Stimulated activated CD8-positive, alpha-beta memory T cell treated with anti-CD3 and anti-CD28 coated beads, Interleukin-4, amount 100 ng/mL, for 24 hours (primary cell): ENCODE results near the gene MAMDC2.
A peak's percentile ranks its signal among the peaks of the same experiment; 100 is the strongest.
"Not testable (repeated sequence)": the region's sequence is repeated elsewhere in the genome, so short reads cannot be mapped to it uniquely, and the experiment has no call there.

Experiments
- DNase-seq: peaks from one replicate; pipeline ENCODE4 v3.0.0-alpha.2; 2020; ENCODE audit warnings: low read depth

The MAMDC2 gene

DNA sequence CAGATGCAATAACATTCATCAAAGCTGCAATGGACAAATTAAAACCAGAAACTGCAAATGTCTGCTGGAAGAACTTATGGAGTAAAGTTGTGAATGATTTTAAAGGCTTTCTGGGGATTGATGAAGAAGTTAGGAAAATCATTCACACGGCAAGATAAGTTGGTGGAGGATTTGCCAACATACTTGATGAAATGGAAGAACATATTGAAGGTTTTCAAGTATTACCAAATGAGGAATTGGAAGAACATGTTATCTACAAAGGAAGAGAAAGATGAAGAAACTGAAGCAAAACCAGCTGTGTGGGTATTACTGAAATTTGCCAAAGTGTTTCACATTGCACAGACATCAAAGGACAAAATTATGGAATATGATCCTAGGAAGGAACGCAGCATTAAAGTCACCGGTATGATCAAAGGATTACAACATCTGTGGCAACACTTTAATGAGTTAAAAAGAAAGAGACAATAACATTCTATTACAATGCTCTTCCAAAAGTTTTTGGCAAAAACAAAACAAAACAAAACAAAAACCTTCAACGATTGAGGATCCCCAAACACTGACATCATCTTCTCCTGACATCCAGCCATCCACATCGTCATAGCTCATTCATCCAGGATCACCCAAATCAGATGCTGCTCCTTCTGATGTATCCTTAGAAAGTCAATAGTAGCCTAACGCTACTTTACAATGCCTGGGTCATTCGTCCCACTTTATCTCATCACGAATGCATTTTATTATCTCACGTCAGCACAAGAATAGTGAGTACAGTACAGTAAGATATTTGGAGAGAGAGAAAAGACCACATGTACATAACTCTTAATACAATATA, 153.8 kb downstream of the MAMDC2 start:
- DNase-seq, result no peak

DNA sequence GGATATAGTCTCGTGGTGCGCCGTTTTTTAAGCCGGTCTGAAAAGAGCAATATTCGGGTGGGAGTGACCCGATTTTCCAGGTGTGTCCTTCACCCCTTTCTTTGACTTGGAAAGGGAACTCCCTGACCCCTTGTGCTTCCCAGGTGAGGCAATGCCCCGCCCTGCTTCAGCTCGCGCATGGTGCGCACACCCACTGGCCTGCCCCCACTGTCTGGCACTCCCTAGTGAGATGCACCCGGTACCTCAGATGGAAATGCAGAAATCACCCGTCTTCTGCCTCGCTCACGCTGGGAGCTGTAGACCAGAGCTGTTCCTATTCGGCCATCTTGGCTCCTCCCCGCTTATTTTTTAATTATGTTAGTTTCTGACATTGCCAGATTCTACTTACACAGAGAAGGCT, 161.1 kb downstream of the MAMDC2 start:
- DNase-seq, result not testable (repeated sequence)

DNA sequence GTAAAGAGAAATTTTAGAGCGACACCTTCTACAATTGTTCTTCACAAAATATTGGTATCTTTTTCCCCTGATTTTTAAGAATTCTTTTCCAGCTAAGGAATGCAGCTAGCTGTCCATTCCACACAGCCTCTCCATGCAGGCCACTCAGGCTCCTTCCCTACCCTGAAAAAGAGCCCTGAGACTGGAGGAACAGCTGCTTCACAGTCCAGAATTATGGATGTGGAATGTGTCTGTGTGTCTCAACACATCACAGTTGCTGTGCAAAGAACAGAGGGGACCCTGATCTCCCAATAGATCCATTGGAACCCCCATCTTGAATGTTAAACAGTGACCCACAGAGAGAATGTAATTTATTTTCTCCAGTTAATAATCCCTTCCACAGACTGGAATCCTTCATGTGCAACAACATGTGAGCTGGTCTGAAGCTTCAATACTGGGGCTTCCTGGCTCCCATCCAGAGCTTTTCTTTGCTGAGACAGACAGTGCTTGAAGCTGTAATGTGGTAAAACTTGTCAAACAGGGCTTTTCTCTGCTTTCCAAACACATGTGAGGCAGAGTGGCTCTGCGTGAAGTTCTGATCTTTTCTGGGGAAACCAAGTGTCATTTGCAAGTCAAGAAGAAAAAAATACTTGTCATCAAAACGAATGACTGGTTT, 161.8 kb downstream of the MAMDC2 start:
- no peak for DNase-seq

DNA sequence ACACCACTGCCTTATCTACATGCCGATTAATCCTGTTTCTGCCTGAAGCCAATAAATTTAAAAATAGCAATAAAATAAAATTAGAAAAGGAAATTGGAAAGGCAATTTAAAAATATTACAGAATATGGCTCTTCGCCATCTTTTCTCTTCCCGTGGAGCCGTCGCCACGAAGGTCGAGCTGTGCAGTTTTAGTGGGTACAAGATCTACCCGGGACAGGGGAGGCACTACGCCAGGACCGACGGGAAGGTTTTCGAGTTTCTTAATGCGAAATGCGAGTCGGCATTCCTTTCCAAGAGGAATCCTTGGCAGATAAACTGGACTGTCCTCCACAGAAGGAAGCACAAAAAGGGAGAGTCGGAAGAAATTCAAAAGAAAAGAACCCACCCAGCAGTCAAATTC, 173.4 kb downstream of the MAMDC2 start:
- no peak for DNase-seq

DNA sequence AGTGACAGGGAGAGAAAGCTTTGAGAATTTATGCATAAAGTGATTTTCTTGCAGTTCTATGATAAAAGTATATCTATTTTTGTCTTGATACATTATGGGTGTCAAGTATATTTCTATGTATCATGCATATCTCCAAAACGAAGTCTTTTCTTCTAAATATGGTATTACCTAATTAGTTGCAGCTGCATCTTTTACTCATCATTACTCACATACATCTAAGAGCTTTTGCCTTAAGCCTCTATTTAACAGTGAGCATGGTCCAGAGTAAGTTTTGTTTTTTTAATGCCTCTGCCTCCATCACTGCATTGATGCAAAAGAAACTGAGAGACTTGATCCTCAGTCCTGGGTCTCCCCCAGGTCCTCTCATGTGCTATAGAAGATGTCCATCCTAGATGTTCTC, 175.1 kb downstream of the MAMDC2 start:
- no peak for DNase-seq

- DNase-seq, result no peak
Observed at GRCh38 chr9:70220216-70220615, 176.6 kb downstream of the MAMDC2 start.

DNA sequence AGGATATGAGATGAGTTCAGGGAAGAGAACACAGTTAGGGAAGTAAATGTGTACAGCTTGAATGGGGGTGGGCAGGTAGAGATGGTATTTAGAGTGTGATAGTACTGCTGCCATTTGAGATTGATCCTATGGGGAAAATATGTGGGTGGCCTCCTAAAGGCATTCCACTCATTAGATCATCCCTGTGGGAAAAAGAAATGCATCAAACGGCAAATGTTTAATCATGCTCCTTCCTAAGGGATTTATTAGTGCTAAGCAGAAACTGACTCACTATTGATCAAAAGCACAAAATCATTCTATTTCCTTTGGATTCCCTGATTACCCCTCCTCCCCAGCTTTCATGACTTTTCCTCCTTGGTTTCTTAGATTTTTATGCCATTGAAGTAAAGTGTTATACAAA, 178.7 kb downstream of the MAMDC2 start:
- DNase-seq, result no peak

GRCh38 chr9:70228118-70228517, 184.5 kb downstream of the MAMDC2 start:
- DNase-seq, result no peak

DNA sequence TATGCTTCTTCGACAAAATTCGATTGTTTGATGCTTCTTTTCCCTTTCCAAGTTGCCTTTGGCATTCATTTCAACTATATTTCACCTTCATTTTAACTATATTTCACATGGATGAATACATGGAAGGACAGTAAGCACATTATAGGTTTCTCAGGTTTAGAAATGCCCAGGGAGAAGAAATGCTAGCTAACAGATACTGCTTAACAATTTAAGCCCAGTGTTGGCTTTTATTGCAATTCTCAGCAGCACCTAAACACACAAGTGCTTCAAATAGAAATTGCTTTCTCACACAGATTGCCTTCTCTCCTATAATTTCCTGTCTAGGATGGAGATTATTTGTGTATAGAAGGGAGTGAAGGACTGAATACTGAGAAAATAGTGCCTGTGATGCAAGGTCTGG, 185.0 kb downstream of the MAMDC2 start:
- no peak for DNase-seq

- no peak for DNase-seq
Observed at GRCh38 chr9:70229026-70229425, 185.4 kb downstream of the MAMDC2 start.

GRCh38 chr9:70229579-70229978, 185.9 kb downstream of the MAMDC2 start:
- DNase-seq, result no peak

DNA sequence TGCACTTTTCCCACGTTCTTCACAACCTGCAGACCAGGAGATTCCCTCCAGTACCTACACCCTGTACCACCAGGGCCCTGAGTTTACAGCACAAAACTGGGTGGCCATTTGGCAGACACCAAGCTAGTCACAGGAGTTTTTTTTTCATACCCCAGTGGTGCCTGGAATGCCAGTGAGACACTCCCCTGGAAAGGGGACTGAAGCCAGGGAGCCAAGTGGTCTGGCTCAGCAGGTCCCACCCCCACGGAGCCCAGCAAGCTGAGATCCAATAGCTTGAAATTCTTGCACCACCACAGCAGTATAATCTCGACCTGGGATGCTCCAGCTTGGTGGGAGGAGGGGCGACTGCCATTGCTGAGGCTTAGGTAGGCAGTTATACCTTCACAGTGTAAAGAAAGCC, 188.8 kb downstream of the MAMDC2 start:
- no peak for DNase-seq

GRCh38 chr9:70234208-70234607, 190.6 kb downstream of the MAMDC2 start:
- not testable (repeated sequence) for DNase-seq

GRCh38 chr9:70245952-70246351, 202.3 kb downstream of the MAMDC2 start:
- not testable (repeated sequence) for DNase-seq

- DNase-seq, result no peak
Observed at GRCh38 chr9:70250221-70250620, 206.6 kb downstream of the MAMDC2 start.

GRCh38 chr9:70255486-70255885, 211.8 kb downstream of the MAMDC2 start:
- DNase-seq, result no peak

DNA sequence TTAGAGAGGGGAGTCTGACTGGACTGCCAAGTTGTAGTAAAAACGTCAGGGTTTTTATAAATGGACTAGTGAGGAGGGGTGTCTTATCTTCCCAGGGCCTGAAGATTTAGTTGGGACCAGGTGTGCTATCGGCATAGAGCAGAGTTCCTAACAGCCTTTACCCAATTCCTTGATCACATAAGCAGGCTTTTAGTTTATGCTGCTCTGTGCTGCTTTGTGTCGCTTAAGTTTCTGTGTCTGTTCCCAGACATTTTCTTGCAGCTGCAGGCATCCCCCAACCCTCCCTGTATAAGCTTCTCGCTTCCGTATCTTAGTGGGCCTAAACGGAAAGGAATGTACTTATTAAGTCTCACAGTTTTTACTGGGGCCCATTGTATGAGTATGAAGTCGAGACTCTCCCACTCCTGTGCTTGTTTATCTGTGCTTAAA, 212.5 kb downstream of the MAMDC2 start:
- DNase-seq, result no peak

- DNase-seq, result no peak
Observed at GRCh38 chr9:70257502-70257901, 213.9 kb downstream of the MAMDC2 start.

- no peak for DNase-seq
Observed at GRCh38 chr9:70257991-70258691, 214.5 kb downstream of the MAMDC2 start.

- peak; percentile 76 for DNase-seq
Observed at GRCh38 chr9:70258692-70259511, 215.3 kb downstream of the MAMDC2 start, which contains the start of gene SMC5. Gene SMC5 (plus strand): TSS chr9:70258978. CDS start chr9:70259079, 101 bp downstream.

DNA sequence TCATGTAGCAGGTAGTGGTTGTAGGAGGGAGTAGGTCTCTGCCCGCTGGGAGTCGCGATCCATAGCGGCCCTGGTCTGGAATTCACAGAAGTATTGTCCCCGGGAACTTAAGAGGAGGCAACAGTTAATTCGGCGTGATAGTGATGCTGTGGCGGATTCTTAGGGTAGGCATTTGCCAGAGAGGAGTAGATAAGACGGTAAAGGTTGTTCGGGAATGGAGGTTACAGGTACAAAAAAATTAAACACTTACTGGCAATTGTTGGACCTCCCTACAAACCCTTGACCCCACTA, 215.8 kb downstream of the MAMDC2 start:
- no peak for DNase-seq

GRCh38 chr9:70260007-70260443, 216.4 kb downstream of the MAMDC2 start:
- no peak for DNase-seq
